Measurements from ENCODE around the gene CEP170B.
A peak's percentile ranks its signal among the peaks of the same experiment; 100 is the strongest.
"Not testable (repeated sequence)": the region's sequence is repeated elsewhere in the genome, so short reads cannot be mapped to it uniquely, and the experiment has no call there.

The CEP170B gene

DNA sequence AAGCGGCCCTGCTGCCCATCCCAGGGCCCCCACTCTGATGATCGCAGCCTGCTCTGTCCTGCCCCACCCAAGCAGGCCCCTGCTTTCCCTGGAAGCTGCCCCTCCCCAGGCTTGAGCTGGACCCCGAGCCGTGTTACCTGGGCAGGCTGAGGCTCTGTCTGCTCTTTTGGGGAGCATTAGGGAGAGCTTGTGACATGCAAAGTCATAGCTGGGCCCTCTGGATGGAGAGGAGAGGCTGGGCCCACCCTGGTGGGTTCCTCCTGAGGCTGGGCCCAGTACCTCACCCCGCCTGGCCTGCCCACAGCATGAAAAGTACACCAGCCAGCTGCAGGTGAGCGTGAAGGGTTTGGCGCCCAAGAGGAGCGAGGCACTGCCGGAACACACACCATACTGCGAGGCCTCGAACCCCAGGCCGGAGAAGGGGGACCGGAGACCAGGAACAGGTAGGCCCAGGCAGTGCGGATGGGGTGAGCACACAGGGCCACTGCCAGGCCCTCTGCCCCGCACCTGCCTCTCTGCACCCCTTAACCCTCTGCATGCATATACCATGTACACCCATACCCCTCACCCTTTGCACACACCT lies 15.0 kb downstream of the CEP170B start:
- no peak for DNase-seq

DNA sequence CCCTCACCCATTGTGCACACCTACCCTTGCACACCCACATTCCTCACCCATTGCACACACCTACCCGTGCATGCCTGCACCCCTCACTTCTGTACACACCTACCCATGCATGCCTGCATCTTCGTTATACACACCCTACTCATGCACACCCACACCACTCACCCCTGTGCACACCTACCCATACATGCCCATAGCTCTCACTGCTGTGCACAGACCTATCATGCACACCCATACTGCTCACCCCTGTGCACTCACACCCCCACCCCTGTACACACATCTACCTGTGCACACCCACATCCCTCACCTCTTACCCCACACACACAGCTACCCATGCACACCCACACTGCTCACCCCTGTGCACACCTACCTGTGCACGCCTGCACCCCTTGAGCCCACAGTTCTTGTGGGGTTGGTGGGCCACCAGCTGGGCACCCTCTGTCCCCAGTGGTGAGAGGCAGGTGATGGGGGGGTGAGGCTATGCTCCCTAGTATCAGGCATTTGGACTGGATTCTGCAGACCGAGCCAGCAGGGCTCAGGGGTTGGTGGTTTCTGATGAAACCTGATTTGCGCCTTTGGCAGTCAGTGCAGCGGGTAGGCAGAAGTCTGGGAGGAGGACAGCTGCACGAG lies 15.6 kb downstream of the CEP170B start:
- no peak for DNase-seq

DNA sequence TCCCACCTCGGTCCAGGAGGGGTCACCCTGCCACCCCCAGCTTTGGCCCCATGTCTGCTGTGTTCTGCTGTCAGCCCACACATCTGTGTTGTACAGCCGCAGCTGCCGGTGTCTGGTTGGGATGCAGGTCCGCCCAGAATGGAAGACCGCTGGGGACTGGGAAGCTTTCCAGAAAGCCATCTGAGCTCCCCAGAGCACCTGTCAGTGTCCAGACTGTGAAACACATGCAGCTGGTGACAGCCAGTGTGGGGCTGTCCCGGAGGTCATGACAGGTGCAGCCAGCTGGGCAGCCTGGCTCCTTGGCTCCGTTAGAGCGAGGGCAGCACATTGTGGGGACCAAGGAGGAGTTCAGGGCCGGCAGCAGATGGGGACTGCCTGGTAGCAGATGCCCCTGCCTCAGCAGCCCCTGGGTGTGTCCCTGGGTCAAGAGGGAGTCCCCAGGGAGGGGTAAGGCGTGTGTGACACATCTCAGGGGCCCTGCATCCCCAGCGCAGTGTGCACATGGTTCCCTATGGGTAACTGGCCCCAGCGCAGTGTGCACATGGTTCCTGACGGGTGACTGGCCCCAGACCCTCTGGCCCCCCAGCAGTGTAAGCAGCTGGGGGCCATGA lies 16.4 kb downstream of the CEP170B start:
- peak; percentile 96 for DNase-seq

DNA sequence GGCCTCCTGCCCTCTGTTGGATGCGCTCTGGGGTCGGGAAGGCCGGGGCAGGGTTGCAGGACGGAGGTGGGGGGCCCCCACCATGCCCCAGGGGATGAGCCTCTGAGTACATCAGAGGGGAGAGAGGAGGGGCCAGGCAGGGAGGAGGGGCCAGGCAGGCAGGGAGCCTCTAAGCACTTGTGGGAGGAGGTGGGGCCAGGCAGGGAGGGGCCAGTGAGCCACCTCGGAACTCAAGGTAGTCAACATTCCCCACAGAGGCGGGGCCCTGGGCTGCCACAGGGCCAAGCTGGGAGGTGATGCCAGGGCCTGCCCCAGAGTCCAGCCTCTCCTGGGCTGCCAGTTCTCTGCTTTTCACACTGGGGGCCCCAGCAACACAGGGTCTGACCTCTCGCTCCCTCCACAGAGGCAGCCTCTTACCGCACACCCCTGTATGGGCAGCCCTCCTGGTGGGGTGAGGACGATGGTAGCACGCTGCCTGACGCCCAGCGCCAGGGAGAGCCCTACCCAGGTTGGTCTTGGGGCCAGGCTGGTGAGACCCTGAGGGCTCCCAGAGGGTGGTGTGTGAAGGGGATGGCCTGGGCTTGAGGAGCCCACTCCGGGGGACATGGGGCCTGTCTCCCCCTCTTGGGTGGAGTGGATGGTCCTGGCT lies 17.4 kb downstream of the CEP170B start:
- peak; percentile 37 for DNase-seq

- no peak for DNase-seq
Measured at GRCh38 chr14:104882991-104883660, 18.1 kb downstream of the CEP170B start.

DNA sequence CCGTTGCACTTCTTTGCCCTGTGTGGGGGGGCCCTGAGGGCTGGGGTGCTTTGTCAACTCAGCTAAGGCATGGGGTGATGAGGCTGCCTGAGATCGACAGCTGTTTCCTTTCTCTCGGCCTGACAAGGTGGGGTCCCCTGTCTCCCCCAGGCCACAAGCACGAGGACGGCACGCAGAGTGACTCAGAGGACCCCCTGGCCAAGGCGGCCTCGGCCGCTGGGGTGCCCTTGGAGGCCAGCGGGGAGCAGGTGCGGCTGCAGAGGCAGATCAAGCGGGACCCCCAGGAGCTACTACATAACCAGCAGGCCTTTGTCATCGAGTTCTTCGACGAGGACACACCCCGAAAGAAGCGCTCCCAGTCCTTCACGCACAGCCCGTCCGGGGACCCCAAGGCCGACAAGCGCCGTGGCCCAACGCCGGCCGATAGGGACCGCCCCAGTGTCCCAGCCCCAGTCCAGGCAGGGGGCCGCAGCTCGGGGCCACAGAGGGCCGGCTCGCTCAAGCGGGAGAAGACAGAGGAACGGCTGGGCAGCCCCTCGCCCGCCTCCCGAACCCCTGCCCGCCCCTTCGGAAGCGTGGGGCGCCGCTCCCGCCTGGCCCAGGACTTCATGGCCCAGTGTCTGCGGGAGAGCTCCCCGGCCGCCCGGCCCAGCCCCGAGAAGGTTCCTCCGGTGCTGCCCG lies 18.8 kb downstream of the CEP170B start:
- no peak for DNase-seq

DNA sequence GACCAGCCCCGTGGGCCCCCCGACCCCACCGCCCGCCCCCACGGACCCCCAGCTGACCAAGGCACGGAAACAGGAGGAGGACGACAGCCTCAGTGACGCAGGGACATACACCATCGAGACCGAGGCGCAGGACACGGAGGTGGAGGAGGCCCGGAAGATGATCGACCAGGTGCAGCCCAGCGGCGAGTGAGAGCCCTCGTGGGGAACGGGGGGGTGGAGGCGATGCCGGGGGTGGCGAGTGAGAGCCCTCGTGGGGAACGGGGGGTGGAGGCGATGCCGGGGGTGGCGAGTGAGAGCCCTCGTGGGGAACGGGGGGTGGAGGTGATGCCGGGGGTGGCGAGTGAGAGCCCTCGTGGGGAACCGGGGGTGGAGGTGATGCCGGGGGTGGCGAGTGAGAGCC lies 19.3 kb downstream of the CEP170B start:
- not testable (repeated sequence) for DNase-seq

GRCh38 chr14:104885031-104885972 lies 20.2 kb downstream of the CEP170B start:
- no peak for DNase-seq

DNA sequence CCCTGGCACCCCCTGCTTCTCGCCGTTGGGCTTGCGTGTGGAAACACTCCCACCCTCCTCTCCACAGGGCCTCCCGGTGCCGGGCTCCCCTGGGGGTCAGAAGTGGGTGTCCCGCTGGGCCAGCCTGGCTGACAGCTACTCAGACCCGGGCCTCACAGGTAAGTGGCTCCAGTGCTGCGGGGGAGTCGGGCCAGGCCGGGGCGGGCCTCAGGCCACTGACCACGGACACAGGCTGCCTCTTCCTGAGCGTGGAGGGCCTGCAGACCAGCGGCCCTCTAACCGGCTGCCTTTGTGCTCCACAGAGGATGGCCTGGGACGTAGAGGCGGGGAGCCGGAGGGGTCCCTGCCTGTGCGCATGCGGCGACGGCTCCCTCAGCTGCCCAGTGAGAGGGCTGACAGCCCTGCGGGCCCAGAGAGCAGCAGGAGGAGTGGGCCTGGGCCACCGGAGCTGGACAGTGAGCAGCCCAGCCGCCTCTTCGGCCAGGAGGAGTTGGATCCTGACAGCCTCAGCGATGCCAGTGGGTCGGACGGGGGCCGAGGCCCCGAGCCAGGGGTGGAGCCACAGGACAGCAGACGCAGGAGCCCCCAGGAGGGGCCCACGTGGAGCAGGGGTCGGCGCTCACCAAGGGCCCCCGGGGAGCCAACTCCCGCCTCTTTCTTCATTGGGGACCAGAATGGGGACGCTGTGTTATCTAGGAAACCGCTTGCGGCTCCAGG lies 21.1 kb downstream of the CEP170B start:
- DNase-seq, result no peak

- no peak for DNase-seq
Measured at GRCh38 chr14:104886690-104887622, 21.9 kb downstream of the CEP170B start.

GRCh38 chr14:104887623-104888488 lies 22.8 kb downstream of the CEP170B start:
- no peak for DNase-seq

DNA sequence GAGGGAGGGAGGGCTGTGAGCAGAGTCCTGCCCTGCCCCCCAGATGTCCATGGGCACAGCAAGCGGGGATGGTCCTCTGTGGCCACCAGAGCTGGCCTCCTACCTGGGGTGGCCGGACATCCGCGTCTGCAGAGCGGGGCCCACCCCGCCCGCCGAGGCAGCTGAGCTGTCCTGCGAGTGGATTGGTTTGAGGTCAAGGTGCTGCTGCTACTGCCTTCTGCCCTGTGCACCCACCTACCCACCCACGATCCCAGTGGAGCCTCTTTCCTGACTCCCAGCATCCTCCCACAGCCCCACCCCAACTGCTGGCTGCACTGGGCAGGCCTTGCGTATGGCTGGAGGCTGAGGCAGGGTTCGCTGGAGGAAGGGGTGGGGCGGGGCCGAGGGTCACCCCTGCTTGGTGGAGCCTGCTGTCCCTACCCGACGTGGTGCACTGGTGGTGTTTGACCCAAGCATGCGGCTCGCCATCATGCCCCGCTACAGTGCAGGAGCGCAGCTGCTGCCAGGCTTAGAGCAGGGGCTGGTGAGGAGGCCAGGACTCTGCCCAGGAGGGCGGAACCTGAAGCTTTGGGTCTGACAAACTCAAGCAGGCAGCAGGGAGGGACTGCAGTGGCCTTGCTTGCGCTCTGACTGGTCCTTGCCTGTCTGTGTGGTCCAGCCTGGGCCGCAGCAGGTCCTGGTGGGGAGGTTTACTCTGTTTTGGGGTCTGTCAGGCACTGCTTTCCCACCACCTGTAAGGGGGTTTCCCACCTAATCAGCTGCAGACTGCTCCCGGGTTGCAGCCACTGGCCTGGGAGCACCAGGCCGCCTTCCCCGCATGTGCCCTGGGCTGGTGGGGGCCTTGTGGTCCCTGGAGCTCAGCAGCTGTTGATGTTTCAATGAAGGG lies 23.7 kb downstream of the CEP170B start:
- no peak for DNase-seq

- DNase-seq, result no peak
Measured at GRCh38 chr14:104889375-104889757, 24.3 kb downstream of the CEP170B start.

- DNase-seq, result not testable (repeated sequence)
Measured at GRCh38 chr14:104890292-104890691, 25.2 kb downstream of the CEP170B start.

DNA sequence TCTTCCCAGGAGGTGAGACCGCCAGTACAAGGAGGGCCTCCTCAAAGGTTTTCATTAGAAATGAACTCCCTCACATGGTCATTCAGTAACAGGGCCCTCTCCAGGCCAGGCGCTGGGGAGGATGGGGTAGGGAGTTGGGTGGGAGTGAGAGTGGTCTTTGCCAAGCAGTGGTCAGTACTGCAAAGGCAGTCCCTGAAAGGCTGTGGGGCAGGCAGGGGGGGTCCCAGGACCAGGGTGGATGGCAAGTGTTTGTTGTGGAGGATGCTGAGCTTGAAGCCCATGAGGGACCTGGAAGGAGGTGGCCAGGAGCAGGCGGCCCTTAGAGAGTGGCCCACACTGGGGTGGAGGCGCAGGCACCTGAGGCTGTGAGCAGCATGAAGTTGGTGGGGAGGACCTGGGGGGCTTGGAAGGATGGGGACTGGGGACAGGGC lies 26.1 kb downstream of the CEP170B start:
- DNase-seq, result no peak

GRCh38 chr14:104891664-104892530 lies 26.8 kb downstream of the CEP170B start:
- DNase-seq, result no peak
